BLaER1 (cell line): ENCODE results near the gene PCBP3.

ENCODE experiments used
- H3K27ac ChIP-seq: shearing (Covaris generic); formaldehyde crosslinking; 2 replicates; pipeline ENCODE4 v1.8.1; 2022
- H3K27me3 ChIP-seq: shearing (Covaris generic); formaldehyde crosslinking; 2 replicates; pipeline ENCODE4 v1.8.1; 2022
- H3K36me3 ChIP-seq: shearing (Covaris generic); formaldehyde crosslinking; 2 replicates; pipeline ENCODE4 v1.8.1; 2022
- H3K4me1 ChIP-seq: shearing (Covaris generic); formaldehyde crosslinking; 2 replicates; pipeline ENCODE4 v1.8.1; 2022
- H3K4me2 ChIP-seq: shearing (Covaris generic); formaldehyde crosslinking; 2 replicates; pipeline ENCODE4 v1.8.1; 2022
- H3K4me3 ChIP-seq: shearing (Covaris generic); formaldehyde crosslinking; 2 replicates; pipeline ENCODE4 v1.8.1; 2022
- H3K9ac ChIP-seq: shearing (Covaris generic); formaldehyde crosslinking; 2 replicates; pipeline ENCODE4 v1.8.1; 2022
- H3K9me3 ChIP-seq: shearing (Covaris generic); formaldehyde crosslinking; 2 replicates; pipeline ENCODE4 v1.8.1; 2022
- H4K20me1 ChIP-seq: shearing (Covaris generic); formaldehyde crosslinking; 2 replicates; pipeline ENCODE4 v1.8.1; 2022
- Cebpa-rat ChIP-seq: shearing (Covaris generic); IDR thresholded peaks from 2 replicates; pipeline ENCODE4 v1.8.1; 2022

The PCBP3 gene

GRCh38 chr21:45964649-45965048 lies 321.1 kb downstream of the PCBP3 start:
- no peaks in the 10 kb centered on the region for H4K20me1 ChIP-seq
- peaks cover 47% of the 10 kb centered on the region for H3K4me1 ChIP-seq
- H3K9ac ChIP-seq = no peak overlapping the region
- peak overlapping the region; percentile 41; the same call in 1 of the 2 replicates for H3K4me3 ChIP-seq
- peak overlapping the region; percentile 80; the same call in 1 of the 2 replicates for H3K4me2 ChIP-seq
- peaks cover 50% of the 10 kb centered on the region for H3K9me3 ChIP-seq
- no peaks in the 10 kb centered on the region for H3K27me3 ChIP-seq
- H3K36me3 ChIP-seq = peaks cover 14% of the 10 kb centered on the region; the same call in 1 of the 2 replicates
- TF ChIP-seq Cebpa-rat = no peak
- H3K27ac ChIP-seq = peak overlapping the region; percentile 77

GRCh38 chr21:45965084-45965809 lies 321.7 kb downstream of the PCBP3 start:
- Histone ChIP-seq H3K9me3 (peaks cover 44% of the 10 kb centered on the region), H3K4me2 (no peak overlapping the region), H4K20me1 (no peaks in the 10 kb centered on the region), H3K4me1 (peaks cover 44% of the 10 kb centered on the region), H3K36me3 (peaks cover 14% of the 10 kb centered on the region; the same call in 1 of the 2 replicates), H3K27ac (no peak overlapping the region), H3K27me3 (no peaks in the 10 kb centered on the region), H3K4me3 (peak overlapping the region; percentile 41; the same call in 1 of the 2 replicates), H3K9ac (no peak overlapping the region)
- TF ChIP-seq Cebpa-rat = no peak

GRCh38 chr21:45966791-45967394 lies 323.4 kb downstream of the PCBP3 start:
- peaks cover 8% of the 10 kb centered on the region; the same call in 1 of the 2 replicates for H3K36me3 ChIP-seq
- H3K9me3 ChIP-seq = peaks cover 27% of the 10 kb centered on the region
- peaks cover 11% of the 10 kb centered on the region for H3K27me3 ChIP-seq
- H3K27ac ChIP-seq = no peak overlapping the region
- H3K9ac ChIP-seq = no peak overlapping the region
- no peaks in the 10 kb centered on the region for H4K20me1 ChIP-seq
- H3K4me3 ChIP-seq = no peak overlapping the region
- H3K4me1 ChIP-seq = peaks cover 54% of the 10 kb centered on the region
- peak overlapping the region; percentile 26; the same call in 1 of the 2 replicates for H3K4me2 ChIP-seq
- no peak for TF ChIP-seq Cebpa-rat

GRCh38 chr21:45969921-45970673 lies 326.6 kb downstream of the PCBP3 start:
- Histone ChIP-seq H3K27ac (no peak overlapping the region), H3K4me2 (peak overlapping the region; percentile 16; the same call in 1 of the 2 replicates), H3K4me3 (no peak overlapping the region), H3K4me1 (peaks cover 54% of the 10 kb centered on the region), H4K20me1 (peaks cover 8% of the 10 kb centered on the region; the same call in 1 of the 2 replicates), H3K36me3 (peaks cover 5% of the 10 kb centered on the region; the same call in 1 of the 2 replicates), H3K27me3 (peaks cover 43% of the 10 kb centered on the region), H3K9me3 (peaks cover 9% of the 10 kb centered on the region), H3K9ac (no peak overlapping the region)
- TF ChIP-seq Cebpa-rat = no peak

GRCh38 chr21:45970674-45971615 lies 327.4 kb downstream of the PCBP3 start:
- H3K36me3 ChIP-seq = no peaks in the 10 kb centered on the region
- peaks cover 57% of the 10 kb centered on the region for H3K4me1 ChIP-seq
- no peak overlapping the region for H3K9ac ChIP-seq
- H3K27me3 ChIP-seq = peaks cover 51% of the 10 kb centered on the region
- H3K4me3 ChIP-seq = no peak overlapping the region
- no peak for TF ChIP-seq Cebpa-rat
- H4K20me1 ChIP-seq = peaks cover 11% of the 10 kb centered on the region; the same call in 1 of the 2 replicates
- peak overlapping the region; percentile 16; the same call in 1 of the 2 replicates for H3K4me2 ChIP-seq
- H3K9me3 ChIP-seq = peaks cover under 1% of the 10 kb centered on the region
- no peak overlapping the region for H3K27ac ChIP-seq

- H3K9me3 ChIP-seq = no peaks in the 10 kb centered on the region
- no peak overlapping the region for H3K4me3 ChIP-seq
- H3K4me1 ChIP-seq = peaks cover 54% of the 10 kb centered on the region
- H4K20me1 ChIP-seq = peaks cover 11% of the 10 kb centered on the region; the same call in 1 of the 2 replicates
- no peaks in the 10 kb centered on the region for H3K36me3 ChIP-seq
- no peak for TF ChIP-seq Cebpa-rat
- peak overlapping the region; percentile 97; the same call in 1 of the 2 replicates for H3K4me2 ChIP-seq
- no peak overlapping the region for H3K9ac ChIP-seq
- peaks cover 60% of the 10 kb centered on the region for H3K27me3 ChIP-seq
- no peak overlapping the region for H3K27ac ChIP-seq
Measured at GRCh38 chr21:45971616-45972352, 328.3 kb downstream of the PCBP3 start.

GRCh38 chr21:45972353-45972715 lies 328.8 kb downstream of the PCBP3 start:
- peak overlapping the region; percentile 66 for H3K4me3 ChIP-seq
- H3K9ac ChIP-seq = no peak overlapping the region
- H3K9me3 ChIP-seq = no peaks in the 10 kb centered on the region
- H3K4me2 ChIP-seq = peak overlapping the region; percentile 97
- no peak overlapping the region for H3K27ac ChIP-seq
- H3K36me3 ChIP-seq = no peaks in the 10 kb centered on the region
- peaks cover 49% of the 10 kb centered on the region for H3K4me1 ChIP-seq
- H3K27me3 ChIP-seq = peaks cover 64% of the 10 kb centered on the region
- peaks cover 11% of the 10 kb centered on the region; the same call in 1 of the 2 replicates for H4K20me1 ChIP-seq
- TF ChIP-seq Cebpa-rat = no peak

- peak overlapping the region; percentile 66 for H3K4me3 ChIP-seq
- peaks cover 66% of the 10 kb centered on the region for H3K27me3 ChIP-seq
- H3K9me3 ChIP-seq = no peaks in the 10 kb centered on the region
- H3K9ac ChIP-seq = peak overlapping the region; percentile 67
- peaks cover 49% of the 10 kb centered on the region for H3K4me1 ChIP-seq
- peaks cover 11% of the 10 kb centered on the region; the same call in 1 of the 2 replicates for H4K20me1 ChIP-seq
- no peak for TF ChIP-seq Cebpa-rat
- H3K27ac ChIP-seq = peak overlapping the region; percentile 34; the same call in 1 of the 2 replicates
- H3K4me2 ChIP-seq = peak overlapping the region; percentile 97
- no peaks in the 10 kb centered on the region for H3K36me3 ChIP-seq
Measured at GRCh38 chr21:45972716-45973474, 329.4 kb downstream of the PCBP3 start.
